CD14-positive monocyte (primary cell): Measurements from ENCODE around the gene FRRS1L. TPM values are rescaled to one million over a fixed set of nuclear protein-coding genes. Genes with fewer than 3 reads are reported as not detected.

Experiments used
- DNase-seq, 3 donors: peaks; one replicate each; pipeline ENCODE4 v3.0.0-alpha.2; 2011 to 2022
- H2AFZ ChIP-seq: 2 replicates; pipeline ENCODE4 v1.6.0; 2012; ENCODE audit warnings: mild to moderate bottlenecking, low read depth, low read length, inconsistent platforms; ENCODE audit not compliant: insufficient read depth, poor library complexity, severe bottlenecking
- H3K27ac ChIP-seq, 2 donors: 1 replicate in 1 of 2; 2 replicates in 1 of 2; pipeline ENCODE4 v1.5.1; 2012 to 2013; ENCODE audit warnings: low read length in 2 of 2, control low read depth in 1 of 2, inconsistent platforms in 1 of 2, low read depth in 1 of 2, mild to moderate bottlenecking in 1 of 2
- H3K27me3 ChIP-seq, 2 donors: one replicate each; pipeline versions ENCODE4 v1.6.0 to v1.6.1; 2011 to 2013; ENCODE audit warnings: low read length in 2 of 2; ENCODE audit not compliant: control insufficient read depth in 2 of 2, insufficient read depth in 2 of 2
- H3K36me3 ChIP-seq, 2 donors: replicated peaks in 1 of 2; 1 replicate in 1 of 2; 2 replicates in 1 of 2; pipeline versions ENCODE4 v1.5.1 to v1.6.1; 2012 to 2013; ENCODE audit warnings: low read length in 2 of 2, control low read depth in 1 of 2, inconsistent platforms in 1 of 2, mild to moderate bottlenecking in 1 of 2; ENCODE audit not compliant: insufficient read depth in 2 of 2, control insufficient read depth in 1 of 2
- H3K4me1 ChIP-seq, 2 donors: 1 replicate in 1 of 2; 2 replicates in 1 of 2; pipeline versions ENCODE4 v1.5.1 to v1.6.1; 2012 to 2013; ENCODE audit warnings: low read length in 2 of 2, control low read depth in 1 of 2, inconsistent platforms in 1 of 2, mild to moderate bottlenecking in 1 of 2, moderate library complexity in 1 of 2; ENCODE audit not compliant: insufficient read depth in 2 of 2, control insufficient read depth in 1 of 2
- H3K4me2 ChIP-seq: replicated peaks from 2 replicates; pipeline ENCODE3; 2012; ENCODE audit warnings: low read length, moderate library complexity, mild to moderate bottlenecking; ENCODE audit not compliant: poor library complexity, severe bottlenecking; ENCODE audit errors: extremely low read depth
- H3K4me3 ChIP-seq, 3 experiments: fragments of 200-600 bp in 1 of 3; sonication (generic) in 1 of 3; replicated peaks in 1 of 3; 1 replicate in 2 of 3; 2 replicates in 1 of 3; pipeline ENCODE4 v1.5.1; 2011 to 2013; ENCODE audit warnings: low read length in 3 of 3, mild to moderate bottlenecking in 3 of 3, control low read depth in 2 of 3, low read depth in 2 of 3, inconsistent platforms in 1 of 3, moderate library complexity in 1 of 3
- H3K79me2 ChIP-seq: 2 replicates; pipeline ENCODE4 v1.6.0; 2012; ENCODE audit warnings: mild to moderate bottlenecking, control low read depth, inconsistent platforms, low read length, moderate library complexity; ENCODE audit not compliant: insufficient read depth
- H3K9ac ChIP-seq: 2 replicates; pipeline ENCODE4 v1.6.0; 2017; ENCODE audit warnings: low read length, mild to moderate bottlenecking; ENCODE audit not compliant: insufficient read depth, poor library complexity, severe bottlenecking
- H3K9me3 ChIP-seq, 2 donors: replicated peaks in 1 of 2; 1 replicate in 1 of 2; 2 replicates in 1 of 2; pipeline versions ENCODE4 v1.5.1 to v1.6.1; 2012 to 2013; ENCODE audit warnings: low read length in 2 of 2, control low read depth in 1 of 2; ENCODE audit not compliant: control insufficient read depth in 1 of 2, insufficient read depth in 1 of 2
- H4K20me1 ChIP-seq: 2 replicates; pipeline ENCODE4 v1.6.0; 2012; ENCODE audit warnings: mild to moderate bottlenecking, low read length, control low read depth, moderate library complexity; ENCODE audit not compliant: insufficient read depth
- H3K27ac Mint-ChIP-seq, 7 donors: one replicate each; pipeline ENCODE4 v1.8.0; 2020; ENCODE audit warnings: mild to moderate bottlenecking in 7 of 7, mixed read lengths in 7 of 7, moderate library complexity in 6 of 7, inconsistent platforms in 2 of 7
- H3K27me3 Mint-ChIP-seq, 3 donors: one replicate each; pipeline ENCODE4 v1.8.0; 2021 to 2022; ENCODE audit warnings: low read depth in 3 of 3, mild to moderate bottlenecking in 3 of 3, mixed read lengths in 3 of 3, moderate library complexity in 3 of 3, inconsistent platforms in 1 of 3
- H3K36me3 Mint-ChIP-seq, 2 donors: one replicate each; pipeline ENCODE4 v1.8.0; 2020; ENCODE audit warnings: mixed read lengths in 2 of 2, inconsistent platforms in 1 of 2, mild to moderate bottlenecking in 1 of 2
- H3K4me1 Mint-ChIP-seq: one replicate; pipeline ENCODE4 v1.8.0; 2020; ENCODE audit warnings: mild to moderate bottlenecking, mixed read lengths
- H3K4me3 Mint-ChIP-seq, 2 donors: one replicate each; pipeline ENCODE4 v1.8.0; 2020; ENCODE audit warnings: mild to moderate bottlenecking in 2 of 2, mixed read lengths in 2 of 2, moderate library complexity in 1 of 2
- H3K9me3 Mint-ChIP-seq, 7 donors: one replicate each; pipeline ENCODE4 v1.8.0; 2020 to 2022; ENCODE audit warnings: mixed read lengths in 7 of 7, mild to moderate bottlenecking in 6 of 7, moderate library complexity in 6 of 7, inconsistent platforms in 2 of 7
- WGBS: methylation state at CpG from one replicate; pipeline ENCODE4 v1.1.5; 2013; ENCODE audit warnings: missing lambda C conversion rate; ENCODE audit not compliant: insufficient coverage; 5-methylcytosine and 5-hydroxymethylcytosine counted together
- intact Hi-C, 2 donors: fragments of 100-400 bp; cut with micrococcal nuclease; formaldehyde crosslinking; loops; one replicate each; pipeline versions ENCODE4 v1.15.0 to v1.15.1; 2023
- polyA plus RNA-seq, 3 donors: library from polyadenylated mRNA; depleted of rRNA in 1 of 3; unstranded in 2 of 3; stranded (reverse) in 1 of 3; fragments of 300-500 nt in 2 of 3; fragments of >200 nt in 1 of 3; fragmentation: Illumina TruSeq in 2 of 3; gene quantifications; 1 replicate in 2 of 3; 2 replicates in 1 of 3; pipeline ENCODE4 v1.2.3, GENCODE V29; 2012 to 2021
- TF ChIP-seq, protein P1 (sequence below): fragments of 200-600 bp; IDR thresholded peaks from one replicate; pipeline ENCODE4 v1.8.0; 2022; ENCODE audit warnings: antibody characterized with exemption, mild to moderate bottlenecking

Gene FRRS1L
- polyA plus RNA-seq, 3 donors: not detected

DNA sequence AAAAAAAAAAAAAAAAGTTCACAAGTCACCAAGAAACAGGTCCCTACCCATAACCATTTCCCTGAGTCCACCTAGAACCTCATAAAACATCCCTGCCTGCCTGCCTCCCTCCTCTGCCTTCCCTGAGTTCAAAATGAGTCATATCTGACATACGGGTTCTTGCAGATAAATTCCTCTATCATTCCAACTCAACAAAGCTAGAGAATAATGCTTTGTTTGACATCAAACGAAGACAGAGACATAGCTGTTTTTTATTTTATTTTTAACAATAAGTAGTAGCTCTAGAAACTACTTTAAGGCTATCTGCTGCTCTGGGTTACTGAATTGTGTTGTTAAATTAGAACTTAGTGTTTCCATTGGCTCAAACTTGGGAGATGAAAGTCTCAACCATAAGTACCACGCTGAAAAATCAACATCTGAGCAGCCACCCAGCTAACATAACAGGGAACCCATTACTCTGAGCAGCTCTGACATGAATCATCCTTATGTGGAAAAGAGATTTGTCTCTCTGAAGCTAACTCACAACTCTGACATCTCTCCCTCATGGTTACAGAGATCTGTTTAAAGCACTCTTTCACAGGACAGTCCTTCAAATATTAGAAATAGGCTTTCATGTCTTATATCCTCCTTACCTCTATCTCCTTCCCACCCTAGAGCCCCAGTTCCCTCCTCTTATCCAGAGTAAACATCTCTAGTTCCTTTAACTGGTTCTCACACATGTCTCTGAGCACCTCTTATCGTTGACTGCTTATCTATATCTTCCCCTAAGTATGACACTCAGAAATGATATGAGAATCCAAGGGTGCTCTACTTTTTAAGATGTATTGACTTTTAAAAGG, 59.4 kb downstream of the FRRS1L start:
- no peaks in the 10 kb centered on the region for H3K27me3 Mint-ChIP-seq
- no peak overlapping the region for H3K4me3 ChIP-seq
- H3K36me3 ChIP-seq: peaks cover 14 to 31% of the 10 kb centered on the region in 2 donors
- peak overlapping the region in 4 of 7 donors; percentile 59 to 83 (median 68) for H3K27ac Mint-ChIP-seq
- H3K9me3 Mint-ChIP-seq: peaks cover 4 to 10% (median 8%) of the 10 kb centered on the region in 7 donors
- H3K27ac ChIP-seq: peak overlapping the region in 1 of 2 donors; percentile 49
- no peak overlapping the region for H3K4me3 Mint-ChIP-seq
- peaks cover 65% of the 10 kb centered on the region for H4K20me1 ChIP-seq
- H3K9me3 ChIP-seq: peaks cover 3 to 10% of the 10 kb centered on the region in 2 donors
- no peaks in the 10 kb centered on the region for H3K27me3 ChIP-seq
- peak overlapping the region; percentile 18 for H3K9ac ChIP-seq
- DNase-seq: no peak
- no CpG with 5 or more reads among the region's 4 CpGs for WGBS
- intact Hi-C loops: no loop called here
- TF ChIP-seq, protein P1, sequence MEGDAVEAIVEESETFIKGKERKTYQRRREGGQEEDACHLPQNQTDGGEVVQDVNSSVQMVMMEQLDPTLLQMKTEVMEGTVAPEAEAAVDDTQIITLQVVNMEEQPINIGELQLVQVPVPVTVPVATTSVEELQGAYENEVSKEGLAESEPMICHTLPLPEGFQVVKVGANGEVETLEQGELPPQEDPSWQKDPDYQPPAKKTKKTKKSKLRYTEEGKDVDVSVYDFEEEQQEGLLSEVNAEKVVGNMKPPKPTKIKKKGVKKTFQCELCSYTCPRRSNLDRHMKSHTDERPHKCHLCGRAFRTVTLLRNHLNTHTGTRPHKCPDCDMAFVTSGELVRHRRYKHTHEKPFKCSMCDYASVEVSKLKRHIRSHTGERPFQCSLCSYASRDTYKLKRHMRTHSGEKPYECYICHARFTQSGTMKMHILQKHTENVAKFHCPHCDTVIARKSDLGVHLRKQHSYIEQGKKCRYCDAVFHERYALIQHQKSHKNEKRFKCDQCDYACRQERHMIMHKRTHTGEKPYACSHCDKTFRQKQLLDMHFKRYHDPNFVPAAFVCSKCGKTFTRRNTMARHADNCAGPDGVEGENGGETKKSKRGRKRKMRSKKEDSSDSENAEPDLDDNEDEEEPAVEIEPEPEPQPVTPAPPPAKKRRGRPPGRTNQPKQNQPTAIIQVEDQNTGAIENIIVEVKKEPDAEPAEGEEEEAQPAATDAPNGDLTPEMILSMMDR: no peak
- H3K79me2 ChIP-seq: peaks cover 98% of the 10 kb centered on the region
- peak overlapping the region; percentile 34 for H3K4me2 ChIP-seq
- peaks cover 49% of the 10 kb centered on the region for H3K4me1 Mint-ChIP-seq
- no peak overlapping the region for H2AFZ ChIP-seq
- peaks cover 12 to 38% of the 10 kb centered on the region in 2 donors for H3K4me1 ChIP-seq
- H3K36me3 Mint-ChIP-seq: peaks cover 24 to 38% of the 10 kb centered on the region in 2 donors

DNA sequence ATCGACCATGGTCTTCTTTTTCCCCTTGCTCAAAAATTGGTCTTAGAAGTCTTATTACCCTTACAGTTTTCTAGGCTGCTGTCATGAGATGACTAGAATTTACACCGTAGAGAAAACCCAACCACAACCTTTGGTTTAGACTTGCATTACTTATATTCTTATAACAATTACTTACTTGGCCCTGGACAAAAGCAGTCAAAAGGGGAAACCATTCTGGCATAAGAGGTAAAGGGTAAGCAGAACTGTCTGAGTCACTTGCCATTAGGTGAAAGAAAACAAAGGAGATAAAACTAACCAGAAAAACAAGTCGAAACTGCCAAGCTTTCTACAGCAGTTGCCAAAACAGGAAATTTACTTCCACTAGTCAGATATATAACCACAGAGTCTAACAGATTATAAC, 65.2 kb downstream of the FRRS1L start:
- Mint-ChIP-seq H3K36me3 (peaks cover 35 to 49% of the 10 kb centered on the region in 2 donors), H3K9me3 (peaks cover 4 to 10% (median 8%) of the 10 kb centered on the region in 7 donors), H3K4me1 (peaks cover 21% of the 10 kb centered on the region), H3K27me3 (no peaks in the 10 kb centered on the region), H3K27ac (peak overlapping the region in 1 of 7 donors; percentile 28), H3K4me3 (no peak overlapping the region)
- peaks cover 49% of the 10 kb centered on the region for H4K20me1 ChIP-seq
- no peak overlapping the region for H3K9ac ChIP-seq
- H2AFZ ChIP-seq: no peak overlapping the region
- intact Hi-C loops: no loop called here
- peaks cover 0 to 3% of the 10 kb centered on the region in 2 donors for H3K4me1 ChIP-seq
- H3K27me3 ChIP-seq: no peaks in the 10 kb centered on the region
- peaks cover 92% of the 10 kb centered on the region for H3K79me2 ChIP-seq
- H3K4me2 ChIP-seq: no peak overlapping the region
- TF ChIP-seq, protein P1: no peak
- DNase-seq: peak in 2 of 3 donors; percentile 12 to 60
- H3K36me3 ChIP-seq: peaks cover 17 to 50% of the 10 kb centered on the region in 2 donors
- H3K9me3 ChIP-seq: peaks cover 3 to 10% of the 10 kb centered on the region in 2 donors
- no peak overlapping the region for H3K4me3 ChIP-seq
- WGBS: 0% methylated on average over 1 of the region's 3 CpGs
- peak overlapping the region in 1 of 2 donors; percentile 40 for H3K27ac ChIP-seq
